HepG2 (cell line): ENCODE data around the gene LZTR1. TPM values are rescaled to one million over a fixed set of nuclear protein-coding genes. Genes with fewer than 3 reads are reported as not detected.

Experiments
- CEBPZ ChIP-seq: IDR thresholded peaks from 2 replicates; pipeline ENCODE4 v1.6.1; 2012; ENCODE audit warnings: low read length, improper control_type of control experiment
- DMAP1 ChIP-seq: IDR thresholded peaks from 2 replicates; pipeline ENCODE4 v1.6.1; 2016
- FOXO1 ChIP-seq: sonication (generic); formaldehyde crosslinking; IDR thresholded peaks from 2 replicates; pipeline ENCODE4 v1.4.0; 2020; ENCODE audit warnings: missing genetic modification reagents
- FOXP4 ChIP-seq: sonication (generic); formaldehyde crosslinking; IDR thresholded peaks from 2 replicates; pipeline ENCODE4 v1.4.0; 2020; ENCODE audit warnings: missing genetic modification reagents
- HDAC6 ChIP-seq: fragments of 200-600 bp; sonication (generic); IDR thresholded peaks from 2 replicates; pipeline ENCODE4 v1.7.0; 2017; ENCODE audit warnings: mild to moderate bottlenecking, antibody characterized with exemption, low read length, low read depth
- HNF4G ChIP-seq, 2 experiments: sonication (generic) in 1 of 2; formaldehyde crosslinking in 1 of 2; IDR thresholded peaks; 2 replicates each; pipeline versions ENCODE4 v1.4.0 to v1.6.1; 2011 to 2020; ENCODE audit warnings: borderline replicate concordance in 2 of 2, low read depth in 2 of 2, mild to moderate bottlenecking in 2 of 2, low read length in 1 of 2, missing genetic modification reagents in 1 of 2, moderate library complexity in 1 of 2
- NBN ChIP-seq: fragments of 450-650 bp; conservative IDR thresholded peaks from 2 replicates; pipeline ENCODE4 v1.6.1; 2017
- NFIB ChIP-seq: sonication (generic); formaldehyde crosslinking; IDR thresholded peaks from 2 replicates; pipeline ENCODE4 v1.9.0; 2021; ENCODE audit warnings: missing genetic modification reagents, mild to moderate bottlenecking, borderline replicate concordance
- NR2C2 ChIP-seq: sonication (generic); formaldehyde crosslinking; IDR thresholded peaks from 2 replicates; pipeline ENCODE4 v1.4.0; 2020; ENCODE audit warnings: missing genetic modification reagents, mild to moderate bottlenecking, moderate library complexity, borderline replicate concordance
- NRL ChIP-seq: sonication (generic); formaldehyde crosslinking; IDR thresholded peaks from 2 replicates; pipeline ENCODE4 v1.5.0; 2020; ENCODE audit warnings: missing genetic modification reagents, mild to moderate bottlenecking, moderate library complexity, borderline replicate concordance
- PAF1 ChIP-seq: IDR thresholded peaks from 2 replicates; pipeline ENCODE4 v1.6.1; 2016; ENCODE audit warnings: missing genetic modification reagents, missing compliant biosample characterization
- STAG1 ChIP-seq: sonication (generic); formaldehyde crosslinking; IDR thresholded peaks from 2 replicates; pipeline ENCODE4 v1.4.0; 2020; ENCODE audit warnings: missing genetic modification reagents
- SUZ12 ChIP-seq: fragments of 150-350 bp; IDR thresholded peaks from 2 replicates; pipeline ENCODE4 v1.6.1; 2014; ENCODE audit warnings: low read depth, low read length
- ZFP36 ChIP-seq: fragments of 150-350 bp; IDR thresholded peaks from 2 replicates; pipeline ENCODE4 v1.6.1; 2018; ENCODE audit warnings: borderline replicate concordance, low read length, low read depth; ENCODE audit not compliant: partially characterized antibody
- ZFP41 ChIP-seq: sonication (generic); formaldehyde crosslinking; IDR thresholded peaks from 2 replicates; pipeline ENCODE4 v1.4.0; 2020; ENCODE audit warnings: mild to moderate bottlenecking, missing genetic modification reagents, borderline replicate concordance
- ZFX ChIP-seq: sonication (generic); formaldehyde crosslinking; IDR thresholded peaks from 2 replicates; pipeline ENCODE4 v1.4.0; 2020; ENCODE audit warnings: mild to moderate bottlenecking, low read depth, missing genetic modification reagents, moderate library complexity
- ZNF546 ChIP-seq: sonication (generic); formaldehyde crosslinking; conservative IDR thresholded peaks from 2 replicates; pipeline ENCODE4 v1.8.1; 2023; ENCODE audit warnings: mild to moderate bottlenecking, missing genetic modification reagents
- ZNF660 ChIP-seq: sonication (generic); formaldehyde crosslinking; IDR thresholded peaks from 2 replicates; pipeline ENCODE4 v1.5.1; 2020; ENCODE audit warnings: mild to moderate bottlenecking, low read depth, missing genetic modification reagents, borderline replicate concordance
- ZNF782 ChIP-seq: sonication (generic); formaldehyde crosslinking; IDR thresholded peaks from 2 replicates; pipeline ENCODE4 v1.4.0; 2020; ENCODE audit warnings: missing genetic modification reagents, mild to moderate bottlenecking, borderline replicate concordance
- ZNF788 ChIP-seq: sonication (generic); formaldehyde crosslinking; IDR thresholded peaks from 2 replicates; pipeline ENCODE4 v1.5.0; 2020; ENCODE audit warnings: mild to moderate bottlenecking, missing genetic modification reagents, borderline replicate concordance
- polyA plus RNA-seq, 8 experiments: library from polyadenylated mRNA; depleted of rRNA in 3 of 8; stranded (reverse) in 7 of 8; unstranded in 1 of 8; fragments of >200 nt; fragmentation: Illumina TruSeq in 4 of 8; extraction: Trizol in 4 of 8; gene quantifications; 2 replicates each; pipeline versions ENCODE4 v1.2.1 to v1.2.3, GENCODE V29; 2011 to 2016; ENCODE audit warnings: low read depth in 4 of 8, missing spikeins in 1 of 8, mixed read lengths in 1 of 8; ENCODE audit not compliant: insufficient read depth in 1 of 8
- total RNA-seq, 5 experiments: library from RNA; depleted of rRNA; stranded (reverse); fragments of >200 nt; fragmentation: Illumina TruSeq; extraction: Trizol; gene quantifications; 2 replicates each; pipeline ENCODE4 v1.2.3, GENCODE V29; 2016; ENCODE audit warnings: low read depth in 1 of 5

LZTR1 gene
- total and polyA plus RNA-seq, 2 of the 13 experiments (the other 11 are each of a cell fraction or from before 2014, with no cell fraction given), result 21.8 to 22.4 TPM

- no peak for TF ChIP-seq ZNF788 (CRISPR knock-in tag)
- peak; percentile 63 for TF ChIP-seq NR2C2 (CRISPR knock-in tag)
- TF ChIP-seq FOXO1 (CRISPR knock-in tag), result no peak
- TF ChIP-seq ZFX (CRISPR knock-in tag), result peak; percentile 65
- TF ChIP-seq NFIB (CRISPR knock-in tag), result no peak
- TF ChIP-seq SUZ12, result no peak
- TF ChIP-seq STAG1, result no peak
- 0 out of 2 replicates have a peak, but pooled peaks have one; percentile 29 for TF ChIP-seq DMAP1
- no peak for TF ChIP-seq ZFP36
- TF ChIP-seq NRL, result 0 out of 2 replicates have a peak, but pooled peaks have one; percentile 18
- TF ChIP-seq FOXP4, result peak; percentile 9; the same call in 1 of the 2 replicates
- TF ChIP-seq HDAC6, result no peak
- TF ChIP-seq ZNF782, result no peak
- no peak for TF ChIP-seq NBN
- TF ChIP-seq ZFP41 (CRISPR knock-in tag), result no peak
- TF ChIP-seq HNF4G (IDR thresholded peaks at IDR 0.05; ENCODE audit: borderline replicate concordance, low read depth, low read length), result peak; percentile 32; the same call in 1 of the 2 replicates
- TF ChIP-seq HNF4G (CRISPR knock-in tag; IDR thresholded peaks at IDR 0.05; ENCODE audit: borderline replicate concordance, low read depth), result peak; percentile 25; the same call in 1 of the 2 replicates
- no peak for TF ChIP-seq PAF1 (CRISPR knock-in tag)
- TF ChIP-seq ZNF546, result no peak
- no peak for TF ChIP-seq ZNF660 (CRISPR knock-in tag)
- TF ChIP-seq CEBPZ, result no peak
Measured at GRCh38 chr22:20965888-20966855, 15.9 kb upstream of the LZTR1 start (continued).
